AG04450 (cell line): Measurements from ENCODE around the gene ARHGAP18. TPM values are rescaled to one million over a fixed set of nuclear protein-coding genes. Genes with fewer than 3 reads are reported as not detected.
A peak's percentile ranks its signal among the peaks of the same experiment; 100 is the strongest.

Experiments
- CTCF ChIA-PET: fragments of 300-600, 350-600 bp; formaldehyde crosslinking; extraction: SDS; loops from one replicate; lab custom pipeline; 2022; ENCODE audit warnings: antibody characterized with exemption, inconsistent platforms; lab: Charles Lee
- POLR2A ChIA-PET: fragments of 350-600 bp; formaldehyde crosslinking; extraction: SDS; loops from one replicate; lab custom pipeline; 2021; ENCODE audit warnings: antibody characterized with exemption, inconsistent platforms; lab: Yijun Ruan, JAX
- DNase-seq: peaks from one replicate; pipeline ENCODE4 v3.0.0-alpha.2; 2011; ENCODE audit warnings: low read depth, low spot score
- H3K27ac ChIP-seq: one replicate; pipeline ENCODE4 v1.5.1; 2012; ENCODE audit warnings: low read depth, low read length, control low read depth
- H3K27me3 ChIP-seq: one replicate; pipeline ENCODE4 v1.6.0; 2012; ENCODE audit warnings: low read length; ENCODE audit not compliant: control insufficient read depth, insufficient read depth
- H3K4me3 ChIP-seq: 2 replicates; pipeline ENCODE4 v1.5.1; 2011; ENCODE audit warnings: mild to moderate bottlenecking, low read depth, low read length, control low read depth
- H3K9me3 ChIP-seq: 2 replicates; pipeline ENCODE4 v1.5.1; 2012; ENCODE audit warnings: low read length; ENCODE audit not compliant: control insufficient read depth, insufficient read depth
- CTCF ChIP-seq: IDR thresholded peaks from 2 replicates; pipeline ENCODE4 v1.5.1; 2011; ENCODE audit warnings: low read depth, low read length, control low read depth, inconsistent platforms
- polyA plus RNA-seq: library from polyadenylated mRNA; depleted of rRNA; stranded (reverse); fragments of >200 nt; gene quantifications from 2 replicates; pipeline ENCODE4 v1.2.3, GENCODE V29; 2011

Gene ARHGAP18
- polyA plus RNA-seq, 1 experiment: 13.9 TPM

- no peak for DNase-seq
- no peak overlapping the region for H3K27ac ChIP-seq
- no peak overlapping the region for H3K4me3 ChIP-seq
- no peaks in the 10 kb centered on the region for H3K27me3 ChIP-seq
- H3K9me3 ChIP-seq: no peaks in the 10 kb centered on the region
- ChIA-PET POLR2A (no interaction called here), CTCF (interaction anchor here (0.6 to 0.8 kb wide), 7 partner anchors 14 to 370 kb away, joined by 3 to 4 read pairs (median 3); no protein-coding TSS in a partner anchor)
- TF ChIP-seq CTCF: no peak
Observed at GRCh38 chr6:129751384-129751783, 41.4 kb upstream of the ARHGAP18 start.

- H3K27ac ChIP-seq: no peak overlapping the region
- H3K9me3 ChIP-seq: no peaks in the 10 kb centered on the region
- ChIA-PET CTCF (interaction anchor here (0.6 to 2.6 kb wide), 4 partner anchors 25 to 1153 kb away, joined by 3 to 23 read pairs (median 8); no protein-coding TSS in a partner anchor), POLR2A (interaction anchor here (1.7 kb wide), 1 partner anchor 41 kb away, joined by 3 read pairs; the partner anchor contains the start of gene ARHGAP18)
- no peak for TF ChIP-seq CTCF
- DNase-seq: no peak
- no peaks in the 10 kb centered on the region for H3K27me3 ChIP-seq
- no peak overlapping the region for H3K4me3 ChIP-seq
Observed at GRCh38 chr6:129750360-129750759, 40.4 kb upstream of the ARHGAP18 start.

GRCh38 chr6:129749749-129750120 is 39.8 kb upstream of the ARHGAP18 start:
- Histone ChIP-seq H3K27ac (peak overlapping the region; percentile 47), H3K9me3 (no peaks in the 10 kb centered on the region), H3K27me3 (no peaks in the 10 kb centered on the region), H3K4me3 (no peak overlapping the region)
- POLR2A ChIA-PET: interaction anchor here (1.7 kb wide), 1 partner anchor 40 kb away, joined by 3 read pairs; the partner anchor contains the start of gene ARHGAP18
- no peak for DNase-seq
- CTCF ChIA-PET: interaction anchor here (0.6 to 2.6 kb wide), 5 partner anchors 26 to 1153 kb away, joined by 3 to 23 read pairs (median 3); no protein-coding TSS in a partner anchor
- TF ChIP-seq CTCF: no peak

GRCh38 chr6:129748901-129749748 is 39.1 kb upstream of the ARHGAP18 start:
- Histone ChIP-seq H3K27me3 (no peaks in the 10 kb centered on the region), H3K9me3 (no peaks in the 10 kb centered on the region), H3K27ac (peak overlapping the region; percentile 47), H3K4me3 (no peak overlapping the region)
- CTCF ChIA-PET: interaction anchor here (1.0 to 2.6 kb wide), 3 partner anchors 27 to 155 kb away, joined by 3 to 23 read pairs (median 12); no protein-coding TSS in a partner anchor
- POLR2A ChIA-PET: interaction anchor here (1.7 kb wide), 1 partner anchor 39 kb away, joined by 3 read pairs; the partner anchor contains the start of gene ARHGAP18
- no peak for TF ChIP-seq CTCF
- DNase-seq: no peak
